ENCODE data around the gene ZNF30.

DNA sequence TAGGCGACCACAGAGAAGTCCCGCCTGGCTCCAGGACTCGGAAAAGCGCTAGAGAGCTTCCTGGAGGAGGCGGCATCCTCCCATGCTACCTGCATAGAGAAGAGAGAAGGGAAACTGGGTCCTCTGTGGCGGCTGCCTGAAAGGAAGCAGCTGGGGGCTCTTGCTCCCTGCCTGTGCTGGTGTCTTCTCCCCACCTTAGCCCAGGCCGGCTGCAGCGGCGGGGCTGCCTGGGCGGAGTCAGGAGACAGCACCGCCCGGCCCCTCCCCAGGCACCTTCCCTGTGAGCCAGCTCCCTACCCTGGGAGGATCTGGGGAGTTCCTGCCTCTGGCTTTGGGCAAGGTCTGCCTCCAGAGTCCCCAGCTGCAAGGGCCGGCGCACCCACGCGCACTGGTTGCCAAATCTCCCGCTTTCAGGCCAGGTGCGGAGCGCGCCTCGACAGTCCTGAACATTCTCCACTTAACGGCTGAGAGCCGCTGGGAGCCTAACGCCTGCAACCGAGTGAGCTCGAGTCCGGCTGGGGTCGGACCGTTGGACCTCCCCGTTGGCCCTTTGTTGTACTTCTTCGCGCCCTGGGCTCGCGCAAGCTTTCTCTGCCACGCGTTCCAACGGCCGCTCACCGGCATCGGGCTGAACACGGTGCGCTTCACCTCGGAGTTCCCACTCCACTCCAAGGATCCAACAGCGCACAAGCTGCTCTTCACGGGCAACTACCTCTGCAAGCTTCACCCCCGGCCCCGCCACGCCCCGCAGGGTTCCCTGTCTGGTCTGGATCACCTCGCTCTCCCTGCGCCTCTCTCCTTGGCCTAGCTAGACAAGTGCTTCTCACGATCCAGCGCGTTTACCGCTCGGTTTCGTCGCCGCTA, 21.8 kb upstream of the ZNF30 start:
- TF ChIP-seq, protein P1, sequence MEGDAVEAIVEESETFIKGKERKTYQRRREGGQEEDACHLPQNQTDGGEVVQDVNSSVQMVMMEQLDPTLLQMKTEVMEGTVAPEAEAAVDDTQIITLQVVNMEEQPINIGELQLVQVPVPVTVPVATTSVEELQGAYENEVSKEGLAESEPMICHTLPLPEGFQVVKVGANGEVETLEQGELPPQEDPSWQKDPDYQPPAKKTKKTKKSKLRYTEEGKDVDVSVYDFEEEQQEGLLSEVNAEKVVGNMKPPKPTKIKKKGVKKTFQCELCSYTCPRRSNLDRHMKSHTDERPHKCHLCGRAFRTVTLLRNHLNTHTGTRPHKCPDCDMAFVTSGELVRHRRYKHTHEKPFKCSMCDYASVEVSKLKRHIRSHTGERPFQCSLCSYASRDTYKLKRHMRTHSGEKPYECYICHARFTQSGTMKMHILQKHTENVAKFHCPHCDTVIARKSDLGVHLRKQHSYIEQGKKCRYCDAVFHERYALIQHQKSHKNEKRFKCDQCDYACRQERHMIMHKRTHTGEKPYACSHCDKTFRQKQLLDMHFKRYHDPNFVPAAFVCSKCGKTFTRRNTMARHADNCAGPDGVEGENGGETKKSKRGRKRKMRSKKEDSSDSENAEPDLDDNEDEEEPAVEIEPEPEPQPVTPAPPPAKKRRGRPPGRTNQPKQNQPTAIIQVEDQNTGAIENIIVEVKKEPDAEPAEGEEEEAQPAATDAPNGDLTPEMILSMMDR (IDR thresholded peaks at IDR 0.05) = no peak
- TF ChIP-seq POLR2A (IDR thresholded peaks at IDR 0.05) = no peak
